ENCODE data around the gene PPP1R3G. TPM values are rescaled to one million over a fixed set of nuclear protein-coding genes. Genes with fewer than 3 reads are reported as not detected.

The PPP1R3G gene
- total and polyA plus RNA-seq, 5 experiments from 2014 or later, result 0.08 TPM; not detected in 4

GRCh38 chr6:5102267-5102970 is 17.3 kb downstream of the PPP1R3G start:
- H3K27me3 Mint-ChIP-seq, result peaks cover 0 to 2% (median 0%) of the 10 kb centered on the region in 5 donors
- POLR2A ChIA-PET, result interaction anchor here (0.6 kb wide), 1 partner anchor 748 kb away, joined by 3 read pairs; no protein-coding TSS in a partner anchor
- ATAC-seq (no peak), DNase-seq (no peak)
- H3K9me3 Mint-ChIP-seq, result peaks cover 0 to 31% (median 2%) of the 10 kb centered on the region in 9 donors
- no peaks in the 10 kb centered on the region for H3K4me1 Mint-ChIP-seq
- H3K36me3 Mint-ChIP-seq, result peaks cover 4 to 17% (median 17%) of the 10 kb centered on the region in 3 donors
- H3K27ac Mint-ChIP-seq, result no peak overlapping the region
- H3K4me3 Mint-ChIP-seq, result no peak overlapping the region

- peaks cover 4 to 17% (median 17%) of the 10 kb centered on the region in 3 donors for H3K36me3 Mint-ChIP-seq
- H3K27me3 Mint-ChIP-seq, result peaks cover 0 to 2% (median 0%) of the 10 kb centered on the region in 5 donors
- DNase-seq, result no peak
- H3K4me1 Mint-ChIP-seq, result no peaks in the 10 kb centered on the region
- H3K27ac Mint-ChIP-seq, result no peak overlapping the region
- H3K4me3 Mint-ChIP-seq, result no peak overlapping the region
- POLR2A ChIA-PET, result no interaction called here
- peaks cover 0 to 31% (median 2%) of the 10 kb centered on the region in 9 donors for H3K9me3 Mint-ChIP-seq
- no peak for ATAC-seq
These were observed 18.1 kb downstream of the PPP1R3G start for GRCh38 chr6:5103250-5103649.

GRCh38 chr6:5104667-5105066 is 19.5 kb downstream of the PPP1R3G start:
- H3K27ac Mint-ChIP-seq, result no peak overlapping the region
- DNase-seq (no peak), ATAC-seq (no peak)
- peaks cover 4 to 17% (median 15%) of the 10 kb centered on the region in 3 donors for H3K36me3 Mint-ChIP-seq
- POLR2A ChIA-PET, result no interaction called here
- no peak overlapping the region for H3K4me3 Mint-ChIP-seq
- peaks cover 0 to 31% (median 2%) of the 10 kb centered on the region in 9 donors for H3K9me3 Mint-ChIP-seq
- no peaks in the 10 kb centered on the region for H3K4me1 Mint-ChIP-seq
- peaks cover 0 to 2% (median 0%) of the 10 kb centered on the region in 5 donors for H3K27me3 Mint-ChIP-seq

GRCh38 chr6:5105146-5105545 is 20.0 kb downstream of the PPP1R3G start:
- ATAC-seq (no peak), DNase-seq (no peak)
- POLR2A ChIA-PET, result no interaction called here
- peaks cover 6 to 17% (median 11%) of the 10 kb centered on the region in 3 donors for H3K36me3 Mint-ChIP-seq
- no peak overlapping the region for H3K27ac Mint-ChIP-seq
- no peaks in the 10 kb centered on the region for H3K27me3 Mint-ChIP-seq
- H3K4me1 Mint-ChIP-seq, result no peaks in the 10 kb centered on the region
- H3K4me3 Mint-ChIP-seq, result no peak overlapping the region
- H3K9me3 Mint-ChIP-seq, result peaks cover 0 to 31% (median 2%) of the 10 kb centered on the region in 9 donors

- H3K27ac Mint-ChIP-seq, result no peak overlapping the region
- H3K4me1 Mint-ChIP-seq, result no peaks in the 10 kb centered on the region
- peak overlapping the region in 1 of 10 donors; percentile 6 for H3K4me3 Mint-ChIP-seq
- peaks cover 11 to 18% (median 17%) of the 10 kb centered on the region in 3 donors for H3K36me3 Mint-ChIP-seq
- ATAC-seq, result no peak
- peaks cover 0 to 16% (median 0%) of the 10 kb centered on the region in 9 donors for H3K9me3 Mint-ChIP-seq
- POLR2A ChIA-PET, result no interaction called here
- no peak for DNase-seq
- H3K27me3 Mint-ChIP-seq, result no peaks in the 10 kb centered on the region
These were observed 22.2 kb downstream of the PPP1R3G start for GRCh38 chr6:5107341-5107740.

- H3K4me3 Mint-ChIP-seq, result no peak overlapping the region
- H3K4me1 Mint-ChIP-seq, result no peaks in the 10 kb centered on the region
- no peaks in the 10 kb centered on the region for H3K27me3 Mint-ChIP-seq
- DNase-seq, result no peak
- peak overlapping the region in 1 of 10 donors; percentile 14 for H3K27ac Mint-ChIP-seq
- H3K9me3 Mint-ChIP-seq, result peaks cover 0 to 9% (median 0%) of the 10 kb centered on the region in 9 donors
- ATAC-seq, result no peak
- peaks cover 11 to 22% (median 18%) of the 10 kb centered on the region in 3 donors for H3K36me3 Mint-ChIP-seq
- POLR2A ChIA-PET, result no interaction called here
These were observed 22.9 kb downstream of the PPP1R3G start for GRCh38 chr6:5108068-5108467.

- Mint-ChIP-seq H3K27me3 (no peaks in the 10 kb centered on the region), H3K4me3 (no peak overlapping the region), H3K27ac (no peak overlapping the region), H3K4me1 (no peaks in the 10 kb centered on the region), H3K36me3 (peaks cover 11 to 22% (median 16%) of the 10 kb centered on the region in 3 donors), H3K9me3 (peaks cover 0 to 8% (median 0%) of the 10 kb centered on the region in 9 donors)
- ATAC-seq, result no peak
- POLR2A ChIA-PET, result no interaction called here
- DNase-seq, result no peak
These were observed 23.5 kb downstream of the PPP1R3G start for GRCh38 chr6:5108536-5109150.

- H3K4me3 Mint-ChIP-seq, result no peak overlapping the region
- H3K27ac Mint-ChIP-seq, result no peak overlapping the region
- ATAC-seq (no peak), DNase-seq (no peak)
- no peaks in the 10 kb centered on the region for H3K27me3 Mint-ChIP-seq
- H3K36me3 Mint-ChIP-seq, result peaks cover 11 to 22% (median 14%) of the 10 kb centered on the region in 3 donors
- POLR2A ChIA-PET, result no interaction called here
- peaks cover 0 to 8% (median 0%) of the 10 kb centered on the region in 9 donors for H3K9me3 Mint-ChIP-seq
- H3K4me1 Mint-ChIP-seq, result no peaks in the 10 kb centered on the region
These were observed 24.3 kb downstream of the PPP1R3G start for GRCh38 chr6:5109436-5109835.

GRCh38 chr6:5110246-5110645 is 25.1 kb downstream of the PPP1R3G start:
- H3K4me3 Mint-ChIP-seq, result no peak overlapping the region
- no peaks in the 10 kb centered on the region for H3K27me3 Mint-ChIP-seq
- H3K4me1 Mint-ChIP-seq, result no peaks in the 10 kb centered on the region
- DNase-seq (no peak), ATAC-seq (no peak)
- POLR2A ChIA-PET, result no interaction called here
- H3K36me3 Mint-ChIP-seq, result peaks cover 6 to 20% (median 13%) of the 10 kb centered on the region in 3 donors
- peaks cover 0 to 6% (median 0%) of the 10 kb centered on the region in 9 donors for H3K9me3 Mint-ChIP-seq
- no peak overlapping the region for H3K27ac Mint-ChIP-seq

GRCh38 chr6:5111626-5112025 is 26.5 kb downstream of the PPP1R3G start:
- peak overlapping the region in 1 of 10 donors; percentile 24 for H3K27ac Mint-ChIP-seq

GRCh38 chr6:5112066-5112799 is 27.1 kb downstream of the PPP1R3G start:
- no peaks in the 10 kb centered on the region for H3K4me1 Mint-ChIP-seq
- H3K9me3 Mint-ChIP-seq, result no peaks in the 10 kb centered on the region
- POLR2A ChIA-PET, result no interaction called here

More at GRCh38 chr6:5111626-5112025, 26.5 kb downstream of the PPP1R3G start:
- H3K27me3 Mint-ChIP-seq, result no peaks in the 10 kb centered on the region
- H3K9me3 Mint-ChIP-seq, result no peaks in the 10 kb centered on the region
- H3K4me3 Mint-ChIP-seq, result no peak overlapping the region
- H3K4me1 Mint-ChIP-seq, result no peaks in the 10 kb centered on the region
- no peak for ATAC-seq
- DNase-seq, result no peak
- POLR2A ChIA-PET, result no interaction called here
- H3K36me3 Mint-ChIP-seq, result peaks cover 0 to 18% (median 9%) of the 10 kb centered on the region in 3 donors

GRCh38 chr6:5113096-5113495 is 28.0 kb downstream of the PPP1R3G start:
- peak overlapping the region in 1 of 10 donors; percentile 8 for H3K27ac Mint-ChIP-seq
- H3K4me1 Mint-ChIP-seq, result no peaks in the 10 kb centered on the region
- no peak overlapping the region for H3K4me3 Mint-ChIP-seq
- no peak for DNase-seq
- POLR2A ChIA-PET, result no interaction called here
- peaks cover 0 to 20% (median 6%) of the 10 kb centered on the region in 3 donors for H3K36me3 Mint-ChIP-seq
- no peaks in the 10 kb centered on the region for H3K9me3 Mint-ChIP-seq
- H3K27me3 Mint-ChIP-seq, result no peaks in the 10 kb centered on the region
- ATAC-seq, result no peak

More at GRCh38 chr6:5112066-5112799, 27.1 kb downstream of the PPP1R3G start:
- Mint-ChIP-seq H3K4me3 (no peak overlapping the region), H3K36me3 (peaks cover 0 to 20% (median 6%) of the 10 kb centered on the region in 3 donors), H3K27ac (no peak overlapping the region), H3K27me3 (no peaks in the 10 kb centered on the region)
- no peak for DNase-seq
- no peak for ATAC-seq

- H3K4me1 Mint-ChIP-seq, result no peaks in the 10 kb centered on the region
- DNase-seq (no peak), ATAC-seq (no peak)
- H3K27me3 Mint-ChIP-seq, result no peaks in the 10 kb centered on the region
- POLR2A ChIA-PET, result no interaction called here
- peak overlapping the region in 1 of 10 donors; percentile 9 for H3K27ac Mint-ChIP-seq
- peaks cover 0 to 18% (median 6%) of the 10 kb centered on the region in 3 donors for H3K36me3 Mint-ChIP-seq
- H3K9me3 Mint-ChIP-seq, result no peaks in the 10 kb centered on the region
- no peak overlapping the region for H3K4me3 Mint-ChIP-seq
These were observed 30.0 kb downstream of the PPP1R3G start for GRCh38 chr6:5115168-5115567.

Data from naive thymus-derived CD8-positive, alpha-beta T cell (primary cell).